Measurements from ENCODE around the gene LRTM2.

GRCh38 chr12:1872001-1872400, 51.6 kb downstream of the LRTM2 start:
- TF ChIP-seq, protein P1, sequence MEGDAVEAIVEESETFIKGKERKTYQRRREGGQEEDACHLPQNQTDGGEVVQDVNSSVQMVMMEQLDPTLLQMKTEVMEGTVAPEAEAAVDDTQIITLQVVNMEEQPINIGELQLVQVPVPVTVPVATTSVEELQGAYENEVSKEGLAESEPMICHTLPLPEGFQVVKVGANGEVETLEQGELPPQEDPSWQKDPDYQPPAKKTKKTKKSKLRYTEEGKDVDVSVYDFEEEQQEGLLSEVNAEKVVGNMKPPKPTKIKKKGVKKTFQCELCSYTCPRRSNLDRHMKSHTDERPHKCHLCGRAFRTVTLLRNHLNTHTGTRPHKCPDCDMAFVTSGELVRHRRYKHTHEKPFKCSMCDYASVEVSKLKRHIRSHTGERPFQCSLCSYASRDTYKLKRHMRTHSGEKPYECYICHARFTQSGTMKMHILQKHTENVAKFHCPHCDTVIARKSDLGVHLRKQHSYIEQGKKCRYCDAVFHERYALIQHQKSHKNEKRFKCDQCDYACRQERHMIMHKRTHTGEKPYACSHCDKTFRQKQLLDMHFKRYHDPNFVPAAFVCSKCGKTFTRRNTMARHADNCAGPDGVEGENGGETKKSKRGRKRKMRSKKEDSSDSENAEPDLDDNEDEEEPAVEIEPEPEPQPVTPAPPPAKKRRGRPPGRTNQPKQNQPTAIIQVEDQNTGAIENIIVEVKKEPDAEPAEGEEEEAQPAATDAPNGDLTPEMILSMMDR (optimal IDR thresholded peaks at IDR 0.05 in 1 of 3, IDR thresholded peaks at IDR 0.05 in 1 of 3, conservative IDR thresholded peaks at IDR 0.05 in 1 of 3; ENCODE audit: extremely low read depth in 1 of 3, insufficient read depth in 2 of 3, low read length in 3 of 3): no peak
- no peak for TF ChIP-seq EZH2 (IDR thresholded peaks at IDR 0.05; ENCODE audit: low read length)
